ENCODE results near the gene C1orf174. TPM values are rescaled to one million over a fixed set of nuclear protein-coding genes. Genes with fewer than 3 reads are reported as not detected.

The C1orf174 gene
- total RNA-seq, 1 donor = 35.3 TPM

- H3K4me3 ChIP-seq (ENCODE audit: low read depth, low read length) = no peak overlapping the region
- DNase-seq (ENCODE audit: low read depth) = no peak
- no peak for TF ChIP-seq CTCF (IDR thresholded peaks at IDR 0.05; ENCODE audit: insufficient read depth, low read length)
Observed at GRCh38 chr1:3943123-3943431, 43.0 kb upstream of the C1orf174 start.

GRCh38 chr1:3942416-3943122, 42.5 kb upstream of the C1orf174 start:
- no peak for DNase-seq (ENCODE audit: low read depth)
- no peak for TF ChIP-seq CTCF (IDR thresholded peaks at IDR 0.05; ENCODE audit: insufficient read depth, low read length)
- H3K4me3 ChIP-seq (ENCODE audit: low read depth, low read length) = no peak overlapping the region

- H3K4me3 ChIP-seq (ENCODE audit: low read depth, low read length) = no peak overlapping the region
- no peak for TF ChIP-seq CTCF (IDR thresholded peaks at IDR 0.05; ENCODE audit: insufficient read depth, low read length)
- no peak for DNase-seq (ENCODE audit: low read depth)
Observed at GRCh38 chr1:3940754-3941345, 40.8 kb upstream of the C1orf174 start.

DNA sequence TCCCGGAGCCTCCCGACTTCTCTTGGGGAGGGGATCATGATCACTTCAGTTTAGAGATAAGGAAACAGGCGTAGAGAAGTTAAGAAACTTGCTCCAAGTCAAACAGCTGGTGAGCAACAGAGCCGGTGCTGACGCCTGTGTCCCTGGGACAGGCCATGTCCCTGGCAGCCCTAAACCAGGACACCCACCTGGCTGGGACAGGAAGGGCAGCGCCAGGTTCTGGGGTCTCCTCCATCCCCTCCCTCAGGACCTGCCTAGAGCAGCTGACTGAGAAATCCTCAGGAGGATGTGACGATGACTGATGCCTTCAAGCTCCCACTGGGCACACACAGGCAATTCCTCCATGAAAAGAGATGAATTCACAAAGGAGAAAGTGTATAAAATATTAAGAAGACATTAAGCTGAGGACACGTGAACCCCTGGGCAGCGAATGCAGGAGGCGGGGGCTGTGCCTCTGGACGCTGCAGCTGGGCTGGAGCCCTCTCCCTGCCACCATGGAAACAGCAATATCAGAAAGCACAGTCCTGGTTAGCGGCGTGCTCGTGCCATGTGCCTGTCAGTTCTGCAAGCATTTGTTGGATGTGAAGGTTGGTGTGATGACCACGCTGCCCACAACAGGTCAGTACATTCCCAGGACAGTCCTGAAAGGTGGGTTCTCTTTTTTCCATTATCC, 40.1 kb upstream of the C1orf174 start:
- TF ChIP-seq CTCF (IDR thresholded peaks at IDR 0.05; ENCODE audit: insufficient read depth, low read length) = no peak
- DNase-seq (ENCODE audit: low read depth) = no peak

GRCh38 chr1:3939242-3940080, 39.4 kb upstream of the C1orf174 start:
- DNase-seq (ENCODE audit: low read depth) = no peak
- no peak overlapping the region for H3K4me3 ChIP-seq (ENCODE audit: low read depth, low read length)
- TF ChIP-seq CTCF (IDR thresholded peaks at IDR 0.05; ENCODE audit: insufficient read depth, low read length) = no peak

More for the DNA sequence above, 40.1 kb upstream of the C1orf174 start:
- H3K4me3 ChIP-seq (ENCODE audit: low read depth, low read length) = no peak overlapping the region

DNA sequence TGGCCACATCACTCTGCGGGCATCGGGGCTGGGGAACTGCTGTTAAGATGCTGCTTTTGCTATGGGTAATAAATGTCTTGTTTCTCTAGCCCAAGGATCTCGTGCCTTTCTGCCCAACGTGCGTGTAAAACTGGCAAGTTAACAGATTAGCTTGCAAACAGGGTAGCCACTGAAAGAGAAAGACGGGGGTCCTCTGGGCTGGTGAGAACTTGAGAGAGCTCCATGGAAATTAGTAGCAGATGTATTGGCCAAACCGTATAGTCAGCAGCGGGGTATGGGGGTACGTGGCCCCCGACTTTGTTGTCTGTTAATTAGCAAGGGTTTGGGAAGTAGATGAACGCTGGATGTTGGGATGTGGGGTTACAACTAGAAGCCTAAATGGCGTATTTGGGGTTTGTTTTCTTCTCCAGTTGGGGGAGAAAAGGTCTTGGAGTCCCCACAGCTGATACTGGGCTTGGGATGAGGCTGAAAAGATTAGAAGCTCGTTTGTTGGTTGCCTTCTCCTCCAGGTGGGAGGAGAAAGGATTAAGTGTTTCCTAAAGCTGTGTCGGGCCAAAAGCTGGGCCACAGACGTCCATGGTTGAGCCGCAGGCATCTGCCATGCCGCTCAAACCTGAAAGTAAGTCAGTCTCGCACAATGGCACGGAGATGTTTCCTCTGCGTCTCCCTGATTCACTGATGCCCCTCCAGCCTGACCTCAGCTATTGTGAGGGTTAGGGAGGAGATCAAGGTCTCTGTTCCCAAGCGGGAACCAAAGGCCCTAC, 32.3 kb upstream of the C1orf174 start:
- H3K4me3 ChIP-seq (ENCODE audit: low read depth, low read length) = no peak overlapping the region
- TF ChIP-seq CTCF (IDR thresholded peaks at IDR 0.05; ENCODE audit: insufficient read depth, low read length) = no peak
- DNase-seq (ENCODE audit: low read depth) = no peak
